GM18511 (cell line): Measurements from ENCODE around the gene ZNF236.
A peak's percentile ranks its signal among the peaks of the same experiment; 100 is the strongest.

Source experiments
- ATAC-seq: cut with Tn5 transposase; IDR thresholded peaks from one replicate; pipeline ENCODE4 v1.9.1; 2021; ENCODE audit warnings: mild to moderate bottlenecking, moderate library complexity; ENCODE audit not compliant: unreplicated experiment

The ZNF236 gene

DNA sequence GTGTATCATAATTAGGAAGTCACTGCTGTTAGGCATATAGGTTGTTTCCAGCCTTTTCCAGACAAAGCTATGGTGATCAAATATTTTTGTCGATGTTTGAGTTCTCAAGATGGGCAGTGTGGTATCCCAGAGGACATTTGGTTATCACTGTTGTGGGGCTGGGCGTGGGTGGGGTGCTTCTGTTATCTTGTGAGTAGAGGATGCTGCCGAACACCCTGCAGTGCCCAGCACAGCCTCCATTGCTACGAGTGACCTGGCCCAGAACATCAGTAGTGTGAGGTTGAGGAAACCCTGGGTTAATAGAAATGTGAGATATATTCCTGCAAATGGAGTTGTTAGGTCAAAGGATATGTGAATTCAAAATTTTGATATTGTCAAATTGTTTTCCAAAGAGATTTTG lies 33.2 kb downstream of the ZNF236 start:
- no peak for ATAC-seq

DNA sequence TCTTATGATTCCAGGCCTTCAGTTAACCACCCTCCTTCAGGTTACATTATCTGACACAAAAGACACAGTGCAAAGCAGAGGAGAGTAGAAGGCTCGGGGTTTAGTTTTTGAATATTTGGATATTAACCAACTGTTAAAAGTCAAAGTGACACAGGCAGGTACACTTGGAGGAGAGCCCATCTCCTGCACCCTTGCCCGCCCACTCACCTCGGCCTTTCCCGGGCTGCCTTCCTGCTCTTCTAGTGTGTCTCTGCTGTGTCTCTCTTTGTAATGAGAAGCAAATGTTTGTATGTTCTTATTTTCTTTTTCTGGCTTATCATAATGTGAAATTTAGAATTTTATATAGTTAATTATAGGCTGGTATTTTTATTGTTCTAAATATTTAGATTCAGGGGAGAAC lies 35.1 kb downstream of the ZNF236 start:
- no peak for ATAC-seq

DNA sequence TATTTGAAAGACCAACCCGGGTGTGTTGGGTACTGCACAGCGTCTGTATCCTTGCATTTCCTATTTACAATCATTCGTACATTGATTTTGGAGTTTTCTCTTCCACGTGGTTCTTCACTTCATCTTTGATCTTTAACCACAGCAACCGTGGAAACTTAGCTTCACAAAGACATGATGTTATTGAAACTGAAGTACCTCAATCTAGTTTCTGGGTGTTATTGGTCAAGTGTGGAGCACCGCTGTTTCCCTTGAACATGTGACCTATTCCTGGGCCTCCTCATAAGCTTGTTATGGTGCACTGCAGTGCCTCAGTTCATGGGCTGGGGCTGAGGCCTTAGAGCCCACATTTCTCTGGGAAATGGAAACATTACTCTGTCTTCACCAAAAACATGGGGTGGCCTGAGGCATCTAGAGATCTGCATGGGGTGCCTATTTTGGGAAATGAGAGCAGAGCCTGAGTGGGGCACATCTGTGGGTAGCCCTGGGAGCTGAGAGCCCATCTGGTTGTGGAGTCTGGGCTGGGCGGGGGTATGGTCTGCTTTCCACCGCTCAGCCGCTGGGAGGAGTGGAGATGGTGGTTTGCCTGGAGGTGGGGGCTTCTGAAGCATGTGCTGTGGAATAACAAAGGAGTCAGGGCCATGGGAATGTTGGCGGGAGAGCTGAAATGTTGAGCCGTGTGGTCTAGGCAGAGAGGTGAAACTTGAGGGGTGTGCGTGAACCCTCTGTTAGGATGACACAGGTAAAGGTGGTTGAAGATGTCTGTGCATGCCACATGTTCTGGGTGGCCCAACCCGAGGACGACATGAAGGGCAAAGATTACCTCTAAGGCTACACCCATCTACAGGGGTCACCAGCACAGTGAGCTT lies 37.4 kb downstream of the ZNF236 start:
- ATAC-seq = peak; percentile 65

DNA sequence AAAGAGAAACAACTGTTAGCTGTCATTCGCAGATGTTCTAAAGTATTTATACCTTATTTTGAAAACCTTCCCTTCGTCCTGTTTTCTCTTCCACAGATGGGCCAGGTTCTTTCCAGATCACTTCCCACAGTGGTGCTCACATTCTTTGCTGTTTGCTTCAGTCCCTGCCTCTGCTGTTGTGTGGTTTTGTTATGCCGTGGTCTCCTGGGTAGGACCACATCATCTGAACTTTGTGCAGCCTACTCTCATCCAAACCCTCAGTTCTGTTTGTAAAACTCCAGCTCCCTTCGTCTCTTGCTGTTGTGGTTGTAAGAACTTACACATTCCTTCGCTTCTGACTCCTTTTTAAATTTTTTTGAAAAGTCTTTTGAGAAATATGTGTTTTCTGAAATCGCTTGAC lies 38.1 kb downstream of the ZNF236 start:
- ATAC-seq = no peak

DNA sequence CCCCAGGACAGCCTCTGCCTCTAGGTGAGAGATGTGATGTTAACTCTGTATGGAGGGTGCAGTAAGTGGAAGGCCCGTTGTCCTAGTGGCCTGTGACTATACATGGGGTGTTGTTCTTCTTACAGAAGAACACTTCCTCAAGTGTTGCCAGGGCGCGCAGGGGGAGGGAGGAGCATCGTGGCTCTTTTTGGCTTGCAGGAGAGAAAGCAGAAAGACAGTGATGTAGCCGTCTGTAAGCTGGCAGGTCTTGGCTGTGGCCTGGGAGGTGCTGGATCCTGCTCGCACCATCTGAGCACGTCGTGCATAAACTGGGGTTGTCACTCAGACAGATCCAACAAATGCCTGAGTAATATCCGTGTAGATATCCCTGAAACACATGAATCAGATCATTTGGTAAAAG lies 44.3 kb downstream of the ZNF236 start:
- no peak for ATAC-seq

DNA sequence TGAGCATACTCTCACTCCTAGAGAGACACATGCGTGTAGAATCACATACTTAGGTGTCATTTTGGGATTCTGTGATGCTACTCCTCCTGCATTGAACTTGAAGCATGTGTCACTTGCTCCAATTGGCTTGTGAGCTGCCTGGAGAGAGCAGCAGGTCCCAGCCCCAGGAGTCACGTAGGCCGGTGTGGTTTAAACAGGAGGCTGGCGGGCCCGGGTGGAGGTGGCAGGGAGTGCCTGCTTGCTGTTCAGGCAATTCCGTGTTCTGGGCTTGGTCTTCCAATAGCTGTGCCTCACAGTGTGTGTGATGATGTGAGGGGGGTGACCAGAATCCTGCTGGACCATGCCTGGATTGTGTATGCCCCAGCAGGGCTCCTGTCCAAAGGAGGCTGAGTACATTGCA lies 51.0 kb downstream of the ZNF236 start:
- no peak for ATAC-seq

DNA sequence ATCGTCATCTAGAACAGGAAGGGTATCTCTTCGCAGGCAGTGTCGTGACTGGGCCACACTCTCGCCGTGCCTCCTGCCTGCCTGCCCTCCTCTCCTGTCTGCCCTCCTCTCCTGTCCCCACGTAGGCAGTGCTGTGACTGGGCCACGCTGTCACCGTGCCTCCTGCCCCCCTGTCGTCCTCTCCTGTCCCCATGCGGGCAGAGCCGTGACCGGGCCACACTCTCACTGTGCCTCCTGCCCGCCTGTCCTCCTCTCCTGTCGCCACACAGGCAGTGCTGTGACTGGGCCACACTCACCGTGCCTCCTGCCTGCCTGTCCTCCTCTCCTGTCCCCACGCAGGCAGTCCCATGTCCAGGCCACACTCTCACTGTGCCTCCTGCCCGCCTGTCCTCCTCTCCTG lies 51.4 kb downstream of the ZNF236 start:
- ATAC-seq = no peak

DNA sequence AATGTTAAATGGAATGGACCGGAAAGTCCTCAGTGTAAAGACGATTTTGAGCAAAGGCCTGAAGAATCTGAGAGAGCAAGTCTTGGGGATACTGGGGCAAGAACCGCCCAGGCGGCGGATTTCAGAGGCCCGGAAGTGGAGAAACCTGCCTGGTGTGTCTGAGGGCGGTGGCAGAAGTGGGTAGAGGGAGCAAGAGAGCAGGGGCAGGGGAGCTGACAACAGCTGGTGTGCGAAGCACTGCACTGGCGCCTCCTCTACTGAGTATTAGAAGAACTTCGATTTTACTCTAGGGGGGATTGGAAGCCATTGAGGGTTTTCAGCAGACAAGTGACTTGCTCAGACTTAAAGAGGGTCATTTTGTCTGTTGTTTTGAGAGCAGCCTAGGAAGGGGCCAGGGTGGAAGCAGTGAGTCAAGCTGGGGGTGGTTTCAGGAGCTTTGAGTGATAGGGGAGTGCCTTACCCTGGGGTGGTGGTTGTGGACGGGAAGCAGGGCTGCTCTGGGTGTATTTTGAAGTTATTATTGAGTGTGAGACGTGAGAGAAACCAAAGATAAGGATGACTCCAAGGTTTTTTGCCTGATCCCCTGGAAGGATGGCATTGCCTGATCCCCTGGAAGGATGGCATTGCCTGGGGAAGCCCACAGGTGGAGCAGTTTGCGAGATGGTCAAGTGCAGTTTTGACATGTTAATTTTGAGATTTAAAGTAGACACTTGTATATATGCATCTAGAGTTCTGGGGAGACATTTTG lies 52.5 kb downstream of the ZNF236 start:
- no peak for ATAC-seq

DNA sequence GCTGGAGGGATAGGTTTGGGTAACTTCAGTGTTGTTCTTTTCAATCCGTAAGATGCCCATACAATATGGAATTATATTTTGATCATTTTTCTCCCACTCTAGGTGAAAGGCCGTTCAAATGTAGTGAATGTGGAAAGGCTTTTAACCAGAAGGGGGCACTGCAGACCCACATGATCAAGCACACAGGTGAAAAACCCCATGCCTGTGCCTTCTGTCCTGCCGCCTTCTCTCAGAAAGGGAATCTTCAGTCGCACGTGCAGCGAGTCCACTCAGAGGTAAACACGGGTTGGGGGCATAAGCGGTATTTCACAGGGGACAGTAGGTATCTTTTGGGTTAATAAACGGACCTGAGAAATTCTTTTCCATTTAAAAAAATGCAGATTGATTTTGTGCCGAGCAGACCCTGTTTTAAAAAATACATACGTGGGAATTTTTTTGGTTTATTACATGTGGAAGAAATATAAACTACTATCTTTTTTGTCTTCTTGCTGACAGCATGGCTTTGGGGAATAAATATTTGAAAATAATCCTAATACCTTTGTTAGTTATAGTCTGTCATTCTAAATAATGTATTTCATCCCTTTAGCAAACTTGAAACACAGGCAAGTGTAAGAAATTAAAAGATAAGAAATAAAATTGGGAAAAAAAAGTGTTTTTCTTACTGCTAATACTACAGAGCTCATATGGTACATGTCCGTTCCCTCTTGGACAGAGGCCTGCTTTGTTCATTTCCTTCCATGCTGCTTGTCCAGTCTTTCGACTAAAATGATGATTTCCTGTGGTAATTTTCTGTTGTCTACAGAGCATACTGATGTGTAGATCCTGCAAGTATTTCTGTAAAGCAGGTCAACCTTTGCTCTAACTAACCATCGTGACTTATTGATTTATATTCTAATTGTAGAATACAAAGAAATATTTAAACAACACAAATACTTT lies 53.3 kb downstream of the ZNF236 start:
- no peak for ATAC-seq

DNA sequence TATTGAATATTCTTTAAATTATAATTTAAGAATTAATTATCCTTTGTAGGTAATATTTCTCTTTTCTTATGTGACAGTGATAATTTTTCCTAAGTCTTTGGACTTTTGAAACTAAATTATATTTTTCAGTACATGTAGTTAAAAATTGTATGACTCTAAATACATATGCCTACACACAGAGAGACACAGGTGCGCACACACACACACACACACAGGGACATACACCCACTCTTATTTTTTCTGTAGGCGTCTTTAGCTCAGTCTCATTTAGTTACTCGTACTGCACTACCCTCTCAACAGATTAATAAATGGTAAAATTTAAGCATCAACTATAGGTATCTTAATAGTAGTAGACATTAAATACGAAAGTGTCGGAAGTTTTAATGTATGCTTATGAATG lies 56.1 kb downstream of the ZNF236 start:
- no peak for ATAC-seq

DNA sequence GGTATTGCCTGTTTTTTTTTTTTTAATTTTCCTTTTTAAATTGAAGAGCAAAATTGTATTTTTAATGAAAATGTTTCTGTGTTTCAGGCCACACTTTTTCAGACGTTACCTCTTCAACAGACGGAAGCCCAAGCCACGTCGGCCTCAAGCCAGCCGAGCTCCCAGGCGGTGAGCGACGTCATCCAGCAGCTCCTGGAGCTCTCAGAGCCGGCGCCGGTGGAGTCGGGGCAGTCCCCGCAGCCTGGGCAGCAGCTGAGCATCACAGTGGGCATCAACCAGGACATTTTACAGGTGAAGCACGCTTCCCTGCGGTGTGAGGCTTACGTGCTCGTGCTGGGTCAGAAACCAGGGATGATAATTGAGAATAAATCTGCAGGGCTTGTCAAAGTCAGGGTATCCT lies 57.7 kb downstream of the ZNF236 start:
- ATAC-seq = no peak

DNA sequence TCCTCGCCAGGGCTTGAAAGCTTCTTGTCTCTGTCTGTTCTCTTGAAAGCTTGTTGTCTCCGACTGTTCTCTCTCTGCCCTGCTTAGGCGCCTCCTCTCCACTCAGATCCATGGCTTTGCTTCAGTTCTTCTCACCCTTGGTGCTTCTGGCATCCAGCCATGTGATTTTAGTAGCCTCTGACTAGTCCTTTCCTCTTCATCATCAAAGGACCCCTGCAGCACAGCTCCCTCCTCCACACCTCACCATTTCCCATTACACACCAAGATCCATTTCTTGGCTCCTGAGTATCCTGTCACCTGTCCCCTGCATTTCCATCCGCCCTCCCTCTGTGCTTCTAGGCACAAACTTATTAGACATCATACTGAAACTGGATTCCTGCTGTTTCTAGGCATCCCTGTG lies 59.4 kb downstream of the ZNF236 start:
- ATAC-seq = no peak

DNA sequence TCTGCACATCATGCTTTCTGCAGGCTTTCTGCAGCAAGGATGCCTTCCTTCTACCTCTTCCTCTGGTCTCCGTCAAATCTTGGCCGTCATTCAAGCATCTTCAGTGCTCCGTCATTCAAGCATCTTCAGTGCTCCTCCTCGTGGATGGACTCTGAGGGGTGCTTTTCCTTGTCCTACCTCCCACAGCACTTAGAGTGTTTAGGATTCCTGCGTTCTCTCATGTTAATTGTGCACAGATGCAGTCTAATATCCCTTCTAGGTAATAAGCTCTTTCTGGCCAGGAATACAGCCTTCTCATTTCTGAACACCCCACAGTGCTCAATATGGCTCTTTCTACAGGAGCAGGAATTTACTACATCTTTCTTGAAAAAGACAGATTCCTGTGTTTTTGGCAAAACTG lies 59.8 kb downstream of the ZNF236 start:
- ATAC-seq = no peak

DNA sequence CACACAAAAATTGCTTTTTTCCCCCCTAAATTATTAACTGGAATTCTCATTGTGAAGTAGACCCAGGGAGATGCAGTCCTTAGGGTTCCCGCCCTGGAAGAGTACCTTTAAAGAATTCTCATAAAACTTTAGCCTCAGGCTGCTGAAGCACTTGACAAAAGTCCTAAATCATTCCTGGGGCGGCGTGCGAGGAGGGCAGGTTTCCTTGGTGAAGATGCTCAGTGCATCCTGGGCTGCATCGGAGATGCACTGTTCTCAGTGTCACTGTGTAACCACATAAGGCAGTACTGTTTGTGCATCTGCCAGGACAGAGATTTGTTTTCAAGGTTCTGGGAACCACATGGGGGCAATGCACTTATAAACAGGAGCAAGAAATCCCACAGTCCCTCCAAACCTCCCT lies 62.6 kb downstream of the ZNF236 start:
- ATAC-seq = no peak

DNA sequence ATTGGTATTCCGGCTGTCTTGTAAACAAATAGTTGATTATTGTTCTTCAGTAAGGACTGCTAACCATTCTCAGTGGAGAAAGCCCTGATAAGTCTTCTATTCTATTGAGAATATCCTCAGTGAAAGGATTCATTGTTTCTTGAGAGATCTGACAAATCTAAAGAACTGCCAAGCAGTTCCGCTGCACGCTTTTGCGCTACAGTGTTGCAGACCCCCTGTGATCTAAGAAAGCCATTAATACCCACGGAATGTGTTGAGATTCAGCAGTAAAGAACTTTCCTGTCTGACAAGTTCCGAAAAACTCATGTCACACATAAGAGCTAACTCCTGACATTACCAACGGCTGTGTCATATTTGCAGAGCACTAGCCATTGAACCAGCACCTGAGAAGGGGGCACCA lies 63.8 kb downstream of the ZNF236 start:
- ATAC-seq = no peak

DNA sequence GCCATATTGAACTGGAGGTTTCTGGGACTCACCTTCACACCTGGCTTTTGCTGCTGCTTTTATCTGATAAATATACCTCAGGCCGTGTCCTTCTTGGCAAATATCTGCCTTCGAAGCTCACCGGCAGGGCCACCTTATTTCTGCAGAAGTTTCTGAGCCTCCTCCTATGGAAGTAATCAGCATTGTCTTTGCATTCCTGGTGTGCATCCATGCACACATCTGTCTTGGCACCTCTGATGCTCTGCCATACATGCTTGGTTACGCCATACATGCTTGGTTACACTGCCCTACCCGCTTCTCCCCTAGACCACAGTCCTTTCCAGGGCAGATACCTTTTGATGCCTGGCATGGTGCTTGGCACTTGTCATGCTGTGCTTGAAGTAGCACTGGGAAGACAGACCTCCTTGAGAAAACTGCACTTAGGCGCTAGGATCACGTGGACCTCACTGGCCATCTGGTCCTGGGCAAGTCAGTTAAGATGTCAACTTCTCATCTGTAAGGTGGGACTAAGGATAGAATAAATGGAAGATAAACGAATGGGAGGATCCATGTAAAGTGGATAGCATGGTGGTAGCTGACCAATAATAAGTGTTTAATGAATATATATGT lies 66.8 kb downstream of the ZNF236 start:
- ATAC-seq = no peak

DNA sequence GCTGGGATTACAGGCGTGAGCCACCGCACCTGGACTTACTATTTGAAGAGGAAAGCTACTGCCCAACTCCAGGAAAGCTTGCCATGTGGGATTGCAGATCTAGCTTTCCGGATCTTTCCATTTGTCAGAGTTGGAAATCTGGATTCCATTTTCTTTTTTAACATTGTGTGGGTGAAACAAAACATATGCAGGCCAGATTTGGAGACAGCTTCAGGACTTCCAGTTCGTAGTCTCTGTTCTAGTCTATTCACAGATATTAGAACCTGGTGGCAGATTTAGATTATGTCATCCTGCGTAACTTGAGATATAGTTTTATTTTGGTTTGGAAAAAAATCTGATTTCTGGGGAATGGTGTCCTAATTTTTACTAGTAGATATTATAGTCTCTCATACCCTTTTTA lies 70.5 kb downstream of the ZNF236 start:
- no peak for ATAC-seq

DNA sequence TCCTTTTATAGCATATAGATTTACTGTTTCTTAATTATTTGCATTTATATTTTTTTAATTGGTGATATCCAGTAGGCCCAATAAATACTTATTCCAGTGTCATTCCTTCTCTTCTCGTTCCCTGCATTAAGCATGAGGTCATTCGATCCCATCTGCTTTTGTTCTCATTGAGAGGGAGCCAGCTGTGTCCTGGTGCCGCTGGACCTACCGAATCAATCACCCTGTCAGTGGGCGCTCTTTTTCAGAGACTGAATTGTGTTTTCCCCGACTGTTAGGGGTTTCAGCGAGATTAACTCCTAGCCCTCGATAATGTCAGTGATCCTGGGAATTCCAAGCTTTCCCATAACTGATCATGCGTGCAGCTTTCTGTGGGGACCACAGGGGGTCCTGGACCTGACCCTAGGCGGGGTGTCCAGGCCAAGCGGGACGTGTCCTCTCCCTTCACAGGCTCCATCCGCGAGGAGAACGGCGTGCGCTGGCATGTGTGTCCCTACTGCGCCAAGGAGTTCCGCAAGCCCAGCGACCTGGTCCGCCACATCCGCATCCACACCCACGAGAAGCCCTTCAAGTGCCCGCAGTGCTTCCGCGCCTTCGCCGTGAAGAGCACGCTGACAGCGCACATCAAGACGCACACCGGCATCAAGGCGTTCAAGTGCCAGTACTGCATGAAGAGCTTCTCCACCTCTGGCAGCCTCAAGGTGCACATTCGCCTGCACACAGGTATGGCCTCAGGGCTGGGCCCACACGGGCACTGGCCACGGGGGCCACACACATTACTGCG lies 72.4 kb downstream of the ZNF236 start:
- no peak for ATAC-seq

DNA sequence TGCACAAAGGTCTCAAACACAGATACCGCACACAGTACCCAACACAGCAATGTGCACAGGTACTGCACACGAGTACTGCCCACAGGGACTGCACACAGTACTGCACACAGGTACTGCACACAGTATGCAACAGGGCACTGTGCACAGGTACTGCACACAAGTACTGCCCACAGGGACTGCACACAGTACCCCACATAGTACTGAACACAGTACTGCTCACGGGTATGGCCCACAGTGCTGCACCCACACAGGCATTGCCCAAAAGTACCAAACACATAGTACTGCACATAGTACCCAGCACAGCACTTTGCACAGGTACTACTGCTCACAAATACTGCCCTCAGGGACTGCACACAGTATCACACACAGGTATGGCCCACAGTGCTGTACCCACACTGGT lies 73.1 kb downstream of the ZNF236 start:
- ATAC-seq = no peak

DNA sequence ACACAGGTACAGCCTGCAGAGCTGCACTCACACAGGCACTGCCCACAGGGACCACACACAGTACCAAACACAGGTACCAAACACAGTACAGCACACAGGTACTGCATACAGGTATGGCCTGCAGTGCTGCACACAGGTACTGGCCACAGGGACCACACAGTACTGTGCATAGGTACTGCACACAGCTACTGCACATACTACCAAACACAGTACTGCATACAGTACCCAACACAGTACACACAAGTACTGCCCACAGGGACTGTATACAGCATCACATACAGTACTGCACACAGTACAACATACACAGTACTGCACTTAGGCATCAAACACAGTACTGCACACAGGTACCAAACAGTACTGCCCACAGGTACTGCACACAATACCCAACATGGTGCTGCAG lies 74.3 kb downstream of the ZNF236 start:
- no peak for ATAC-seq
